ENCODE results near the gene SMNDC1.
"Not testable (repeated sequence)": the region's sequence is repeated elsewhere in the genome, so short reads cannot be mapped to it uniquely, and the experiment has no call there.

The SMNDC1 gene

DNA sequence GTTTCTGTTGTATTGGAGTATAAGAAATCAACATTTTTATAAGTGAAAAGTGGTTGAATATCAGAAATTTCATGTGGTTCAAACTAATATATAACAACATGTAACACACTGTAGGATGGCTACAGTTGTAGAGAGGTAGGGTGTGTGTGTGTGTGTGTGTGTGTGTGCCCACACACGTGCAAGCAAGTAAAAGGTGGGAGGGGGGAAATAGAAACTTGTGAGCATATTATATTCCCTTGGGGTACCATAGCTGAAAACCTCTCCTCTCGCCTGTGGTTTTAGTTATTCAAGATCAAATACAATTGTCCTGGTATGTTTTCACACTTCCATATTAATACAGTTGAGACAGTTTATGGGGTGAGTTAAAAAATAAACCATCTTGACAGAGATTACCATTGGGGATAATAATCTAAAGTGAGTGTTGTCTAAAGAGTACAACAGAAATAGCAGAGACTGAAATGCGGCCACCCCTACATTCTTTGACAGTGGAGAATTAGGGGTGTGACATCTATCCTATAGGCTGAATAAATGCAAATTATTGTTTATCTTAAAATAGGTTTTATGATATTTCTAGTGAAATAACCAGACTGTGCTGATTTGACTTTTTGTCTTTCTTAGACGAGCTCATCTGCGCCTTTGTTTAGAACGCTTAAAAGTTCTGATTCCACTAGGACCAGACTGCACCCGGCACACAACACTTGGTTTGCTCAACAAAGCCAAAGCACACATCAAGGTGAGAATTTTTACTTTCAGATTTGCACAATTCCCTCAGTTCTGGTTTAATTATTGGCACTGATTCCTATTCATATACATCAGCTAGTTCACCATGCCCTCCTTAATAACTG, 25.9 kb downstream of the SMNDC1 start:
- DNase-seq: no peak

DNA sequence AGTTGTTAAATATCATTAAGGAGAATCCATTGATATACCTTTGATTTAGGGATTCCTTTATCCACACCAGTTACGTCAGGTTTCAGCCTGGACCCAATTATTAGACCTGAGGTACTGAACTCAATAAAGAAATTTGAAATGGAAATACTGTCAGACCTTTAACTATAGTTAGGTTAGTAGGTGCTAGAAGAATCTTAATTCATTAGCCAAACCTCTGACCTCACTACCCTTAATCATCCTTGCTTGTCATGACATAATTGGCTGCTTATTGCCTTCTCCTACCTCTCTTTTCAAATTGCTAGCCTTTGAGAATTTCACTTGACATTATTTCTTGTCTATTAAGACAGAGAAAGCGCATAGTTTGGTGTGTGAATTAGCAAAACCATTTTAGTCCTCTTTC, 27.1 kb downstream of the SMNDC1 start:
- DNase-seq: no peak

DNA sequence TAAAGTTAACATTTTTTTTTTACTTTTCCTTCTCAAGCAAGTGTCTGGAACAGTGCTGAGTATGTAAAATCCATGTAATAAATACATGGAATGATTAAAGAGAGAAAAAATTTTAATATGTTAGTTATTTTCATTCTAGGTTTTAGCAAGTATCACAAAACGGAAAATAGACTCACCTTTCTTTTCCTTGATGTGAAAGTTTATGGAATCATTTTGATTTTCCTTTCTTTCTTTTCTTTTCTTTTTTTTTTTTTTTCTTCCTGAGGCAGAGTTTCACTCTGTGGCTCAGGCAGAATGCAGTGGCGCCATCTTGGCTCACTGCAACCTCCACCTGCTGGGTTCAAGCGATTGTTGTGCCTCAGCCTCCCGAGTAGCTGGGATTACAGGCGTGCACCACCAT, 28.1 kb downstream of the SMNDC1 start:
- no peak for DNase-seq

DNA sequence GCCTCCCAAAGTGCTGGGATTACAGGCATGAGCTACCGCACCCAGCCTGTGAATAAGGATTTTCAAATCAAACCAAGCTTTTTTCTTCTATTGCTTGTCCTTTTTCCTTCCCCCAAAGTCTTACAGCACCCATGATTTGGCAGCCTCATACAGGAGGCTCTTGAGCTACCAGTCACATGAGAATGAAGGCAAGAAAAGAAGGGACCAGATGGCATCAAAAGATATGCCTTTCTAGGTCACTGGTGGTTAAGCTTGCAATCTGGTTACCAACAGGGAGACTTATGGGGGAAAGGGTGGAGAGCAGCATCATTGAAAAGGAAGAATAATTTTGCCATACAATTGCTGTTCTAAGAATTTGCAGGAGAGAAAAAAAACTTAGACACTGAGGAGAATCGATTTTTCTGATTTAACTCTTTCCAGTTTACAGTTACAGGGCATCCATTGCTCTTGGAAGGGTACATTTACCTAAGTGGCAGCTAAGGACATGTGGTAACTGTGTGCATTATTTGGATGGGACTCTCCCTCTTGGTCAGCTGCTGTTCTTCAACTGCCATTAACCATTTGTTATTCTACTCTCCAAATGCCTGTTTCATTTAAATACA, 29.5 kb downstream of the SMNDC1 start:
- DNase-seq: no peak

DNA sequence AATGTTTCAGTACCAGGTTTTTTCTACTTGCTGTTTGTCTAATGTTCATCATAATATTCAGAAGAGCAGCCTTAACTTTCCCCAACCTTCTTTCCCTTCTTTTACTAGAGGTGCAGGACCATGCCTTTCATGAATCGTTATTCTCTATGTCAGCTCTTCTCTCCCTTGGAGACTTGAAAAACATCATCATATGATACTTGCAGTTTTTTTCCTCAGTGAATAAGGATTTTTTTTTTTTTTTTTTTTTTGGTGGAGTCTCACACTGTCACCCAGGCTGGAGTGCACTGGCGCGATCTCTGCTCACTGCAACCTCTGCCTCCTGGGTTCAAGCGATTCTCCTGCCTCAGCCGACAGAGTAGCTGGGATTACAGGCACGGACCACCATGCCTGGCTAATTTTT, 30.1 kb downstream of the SMNDC1 start:
- DNase-seq: no peak

DNA sequence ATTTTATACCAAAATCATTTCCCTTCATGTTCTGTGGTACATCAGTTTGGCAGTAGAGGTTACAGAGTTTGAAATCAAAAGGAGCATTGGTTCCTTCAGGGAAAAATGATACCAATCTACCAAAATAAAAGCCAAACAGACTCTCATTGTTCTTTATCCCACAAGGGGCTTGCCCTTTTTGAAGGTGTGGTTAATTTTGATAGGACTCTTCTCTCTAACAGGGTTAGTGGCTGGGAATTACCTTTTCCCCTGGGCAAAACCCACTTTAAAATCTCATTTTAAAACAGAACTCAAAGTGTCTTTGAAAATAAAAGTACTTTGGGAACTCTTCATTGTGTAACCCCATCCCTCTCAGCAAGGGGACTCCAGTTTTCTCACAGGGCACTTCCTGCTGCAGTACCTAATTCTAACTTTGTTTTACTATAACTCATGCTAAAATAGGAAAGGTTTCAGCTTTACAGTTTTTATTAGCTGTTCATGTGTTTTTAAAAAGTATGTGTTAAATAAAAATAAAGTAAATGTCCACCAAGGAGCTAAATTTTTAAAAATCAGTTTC, 30.6 kb downstream of the SMNDC1 start:
- DNase-seq: no peak

DNA sequence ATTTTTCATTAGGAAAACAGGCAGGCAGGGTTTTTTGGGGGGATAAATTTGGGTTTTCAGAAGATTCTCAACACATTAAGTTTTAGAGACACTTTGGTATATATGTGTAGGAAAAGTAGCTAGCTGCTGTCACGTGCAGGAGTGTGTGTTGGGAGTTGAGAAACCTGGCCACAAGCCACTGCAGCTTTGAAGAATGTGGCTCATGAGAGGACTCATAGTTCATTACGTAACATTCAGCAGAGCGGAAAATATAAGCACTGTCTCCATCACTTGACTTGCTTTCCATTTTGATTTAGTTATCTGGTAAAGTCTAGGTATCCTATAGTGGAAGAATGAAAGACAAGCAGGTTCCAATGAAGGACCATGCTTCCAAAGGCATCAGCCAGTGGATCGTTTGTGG, 31.2 kb downstream of the SMNDC1 start:
- DNase-seq: peak; percentile 68

DNA sequence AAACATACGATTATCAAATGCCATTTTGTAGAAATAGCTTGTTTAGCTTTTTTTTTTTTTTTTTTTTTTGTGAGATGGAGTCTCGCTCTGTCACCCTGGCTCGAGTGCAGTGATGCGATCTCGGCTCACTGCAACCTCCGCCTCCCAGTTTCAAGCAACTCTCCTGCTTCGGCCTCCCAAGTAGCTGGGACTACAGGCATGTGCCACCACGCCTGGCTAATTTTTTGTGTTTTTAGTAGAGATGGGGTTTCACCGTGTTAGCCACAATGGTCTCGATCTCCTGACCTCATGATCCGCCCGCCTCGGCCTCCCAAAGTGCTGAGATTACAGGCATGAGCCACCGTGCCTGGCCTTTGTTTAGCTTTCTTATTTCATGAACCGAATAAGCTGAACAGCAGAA, 31.7 kb downstream of the SMNDC1 start:
- DNase-seq: not testable (repeated sequence)

DNA sequence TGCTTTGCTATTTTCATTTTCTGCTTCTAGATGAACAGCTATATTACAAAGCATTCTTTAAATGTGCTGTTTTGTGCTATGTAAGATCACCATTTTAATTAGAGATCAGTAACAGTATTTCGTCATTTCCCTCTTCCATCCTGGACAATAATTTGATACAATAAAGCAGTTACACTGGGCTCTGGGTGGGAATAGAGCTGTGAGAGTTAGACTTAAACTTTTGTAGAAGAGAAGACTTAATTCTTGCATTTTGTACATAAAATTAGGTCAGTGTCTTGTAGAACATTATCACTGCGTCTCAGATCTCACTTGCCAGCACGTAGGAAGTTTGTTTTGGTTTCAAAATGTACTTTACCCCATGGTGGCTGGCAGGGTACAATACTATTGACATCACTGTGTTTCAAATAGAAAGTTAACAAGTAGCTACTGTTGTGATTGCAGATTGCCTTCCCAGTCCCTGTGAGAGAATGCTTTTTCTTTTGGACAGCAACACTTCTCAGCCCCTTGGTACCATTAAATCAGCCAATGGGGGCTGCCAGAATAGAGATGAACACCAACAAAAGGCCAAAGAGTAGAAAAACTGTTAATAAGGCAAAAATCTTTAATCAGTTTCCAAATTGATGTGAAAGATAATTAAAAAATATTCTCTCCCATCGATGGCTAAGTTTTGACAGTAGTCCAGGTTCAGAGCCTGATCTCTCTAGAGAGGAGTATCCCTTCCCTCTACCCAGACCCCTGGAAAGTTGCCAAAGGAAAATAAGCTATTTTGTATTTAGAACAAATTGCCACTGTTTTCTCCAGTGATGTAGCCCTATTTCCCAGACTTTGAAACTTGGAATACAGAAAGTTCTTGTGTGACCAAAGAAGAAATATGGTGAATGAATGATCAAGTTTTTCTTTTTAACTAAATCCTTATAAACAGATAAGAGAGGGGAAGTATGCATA, 35.1 kb downstream of the SMNDC1 start:
- DNase-seq: no peak

DNA sequence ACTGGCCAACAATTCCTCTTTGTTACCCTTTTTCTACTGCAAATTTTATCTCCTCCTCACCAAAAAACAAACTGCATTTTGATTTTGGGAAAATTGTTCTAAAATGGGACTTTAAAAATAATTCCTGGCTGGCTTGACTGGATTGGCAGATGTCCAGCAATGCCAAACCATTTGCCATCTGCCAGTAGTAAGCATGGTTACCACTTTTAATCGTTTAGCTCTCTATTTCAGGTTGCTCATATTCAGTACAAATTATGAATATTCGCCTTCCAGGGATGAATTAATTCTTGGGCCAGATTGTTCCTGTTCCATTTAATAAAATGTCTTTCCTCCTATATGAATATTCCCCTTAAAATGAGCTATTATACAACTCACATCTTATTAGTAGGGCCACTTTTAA, 35.7 kb downstream of the SMNDC1 start:
- no peak for DNase-seq

DNA sequence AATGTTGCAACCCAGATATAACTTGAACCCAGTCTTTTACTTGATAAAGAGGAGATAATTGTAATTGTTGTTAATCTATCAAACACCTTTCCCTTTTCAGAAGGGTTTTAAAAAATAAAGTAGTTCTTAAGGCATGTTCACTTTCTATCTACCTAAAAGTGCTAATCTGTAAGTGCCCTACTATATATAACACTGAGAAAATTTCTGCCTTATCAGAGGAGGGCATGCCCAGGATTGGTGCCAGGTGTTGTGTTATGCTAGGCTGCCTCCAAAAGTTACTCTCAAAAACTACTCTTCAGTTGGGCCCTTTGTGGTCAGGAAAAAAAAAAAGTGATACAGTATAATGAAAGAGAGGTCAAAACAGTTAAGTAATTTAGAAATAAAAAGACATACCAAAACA, 36.3 kb downstream of the SMNDC1 start:
- no peak for DNase-seq

DNA sequence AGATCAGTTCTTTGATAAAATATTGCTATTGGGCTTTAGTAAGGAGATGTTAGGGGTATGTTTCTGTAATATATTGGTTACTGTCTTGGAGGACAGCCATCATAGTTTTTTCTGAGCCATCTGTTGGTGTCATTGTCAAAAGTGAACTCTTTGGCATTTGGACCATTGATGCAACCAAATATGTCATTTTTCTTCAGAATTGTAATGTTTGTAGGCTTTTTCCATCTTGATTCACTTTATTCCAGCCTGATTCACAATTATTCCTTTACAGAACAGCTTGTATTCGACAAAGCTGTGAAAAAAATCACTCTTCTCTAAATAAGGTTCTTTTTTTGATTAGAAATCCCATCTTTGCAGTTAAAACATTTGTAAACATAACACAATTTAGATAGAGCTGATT, 37.4 kb downstream of the SMNDC1 start:
- DNase-seq: no peak

DNA sequence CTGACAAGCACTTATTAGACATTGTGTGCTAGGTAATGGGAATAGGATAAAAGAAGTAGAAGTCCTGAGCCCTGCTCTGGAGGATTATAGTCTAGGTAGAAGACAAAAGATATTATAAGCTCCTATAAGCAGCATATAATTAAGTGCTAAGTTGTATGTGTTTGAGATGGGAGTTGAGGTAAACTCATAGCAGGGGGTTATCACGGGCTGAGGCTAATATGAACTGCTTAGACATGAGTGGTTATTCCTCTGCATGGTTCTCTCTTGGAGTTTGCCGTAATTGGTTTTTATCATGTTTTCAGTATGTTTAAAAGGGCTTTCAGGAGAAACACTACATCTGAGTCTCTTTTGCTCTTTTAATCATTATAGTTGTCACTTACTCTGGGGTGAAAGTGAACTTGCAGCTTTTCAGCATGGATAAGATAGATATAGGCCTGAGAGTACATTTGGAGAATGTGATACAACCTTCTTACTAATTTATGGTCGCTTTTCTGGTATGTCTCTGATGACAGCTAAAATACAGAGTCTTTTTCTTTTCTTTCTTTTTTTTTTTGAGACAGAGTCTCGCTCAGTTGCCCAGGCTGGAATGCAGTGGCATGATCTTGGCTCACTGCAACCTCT, 39.0 kb downstream of the SMNDC1 start:
- DNase-seq: no peak

DNA sequence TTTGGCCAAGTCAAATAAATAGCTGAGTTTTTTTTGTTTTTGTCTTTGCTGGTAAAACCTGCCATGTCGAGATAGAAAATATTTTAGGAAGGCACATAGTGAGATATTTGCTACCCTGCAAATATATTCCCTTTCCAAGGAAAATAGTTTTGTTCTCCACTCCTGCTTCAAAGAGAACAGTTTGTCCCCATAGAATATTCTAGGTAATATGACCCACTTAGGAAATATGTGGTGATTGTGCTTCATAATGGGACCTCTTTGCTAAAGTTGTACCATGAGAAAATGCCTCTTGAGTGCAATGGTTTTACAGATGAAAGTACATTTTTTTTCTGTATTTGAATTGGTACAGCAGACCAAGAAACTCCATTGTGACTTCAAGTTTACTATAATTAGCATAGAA, 41.6 kb downstream of the SMNDC1 start:
- DNase-seq: no peak

DNA sequence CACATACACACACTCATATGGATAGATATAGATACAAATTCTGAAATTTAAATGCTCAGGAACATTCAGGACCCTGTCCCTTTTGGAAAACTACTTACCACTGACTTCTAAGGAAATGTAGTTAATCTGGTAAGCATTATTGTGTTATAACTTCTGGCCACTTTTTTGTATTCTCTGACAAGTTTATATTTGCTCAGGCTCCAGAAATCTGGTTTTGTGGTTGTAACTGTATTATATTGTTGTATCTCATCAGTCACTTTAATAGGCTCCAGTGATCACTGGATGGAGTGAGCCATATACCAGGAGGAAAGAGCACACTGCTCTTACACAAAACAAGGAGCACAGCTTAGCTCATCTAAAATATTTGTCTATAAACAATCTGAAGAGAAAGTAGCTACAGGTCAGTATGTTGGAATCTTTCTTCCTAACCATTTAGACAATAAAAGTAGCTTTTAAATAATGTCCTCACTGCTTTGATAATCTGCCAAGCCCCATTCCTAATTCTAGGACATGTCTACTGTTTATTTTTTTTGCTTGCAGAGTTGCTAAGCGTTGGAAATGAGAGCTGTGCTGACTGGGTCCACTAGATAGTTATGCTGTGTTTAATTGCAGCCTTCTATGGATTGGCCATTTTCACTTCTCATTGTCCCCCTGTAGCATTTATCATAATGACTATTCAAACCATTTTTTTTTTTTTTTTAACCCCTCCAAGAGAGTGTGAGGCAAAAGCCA, 43.8 kb downstream of the SMNDC1 start:
- DNase-seq: no peak

DNA sequence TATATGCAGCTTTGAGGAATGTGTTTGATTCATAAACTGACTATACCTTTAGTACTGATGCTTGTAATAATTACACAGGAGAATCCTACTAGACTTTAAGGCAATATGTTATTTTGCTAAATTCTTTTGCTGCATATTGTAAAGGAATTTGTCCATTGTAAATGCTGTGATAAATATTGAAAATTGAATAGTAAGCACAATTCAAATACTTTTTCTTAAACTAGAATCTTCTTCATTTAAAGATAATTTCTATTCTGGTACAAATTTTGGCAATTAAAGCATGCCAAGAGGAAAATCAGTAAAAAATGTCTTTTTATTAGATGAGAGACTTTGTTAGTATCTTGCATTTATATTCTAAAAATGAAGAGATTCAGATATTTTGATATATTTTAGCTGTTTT, 45.4 kb downstream of the SMNDC1 start:
- DNase-seq: no peak

DNA sequence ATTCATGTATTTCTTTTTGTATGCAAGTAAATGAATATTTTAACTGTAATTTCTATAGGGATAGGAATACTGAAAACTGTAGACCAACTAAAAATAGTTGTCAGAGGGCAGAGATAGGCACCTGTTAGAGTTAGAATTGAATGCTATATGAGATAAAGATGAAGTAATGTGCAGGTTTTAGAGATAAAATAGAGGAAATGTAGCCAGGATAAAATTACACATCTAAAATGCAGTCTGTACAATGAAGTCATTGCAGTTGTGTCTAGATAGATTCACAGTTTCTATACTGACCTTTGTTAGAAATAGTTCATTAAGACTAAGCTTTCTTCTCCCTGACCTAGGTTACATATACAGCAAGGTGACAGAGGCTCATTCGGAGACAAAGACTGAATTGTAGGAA, 46.2 kb downstream of the SMNDC1 start:
- no peak for DNase-seq

DNA sequence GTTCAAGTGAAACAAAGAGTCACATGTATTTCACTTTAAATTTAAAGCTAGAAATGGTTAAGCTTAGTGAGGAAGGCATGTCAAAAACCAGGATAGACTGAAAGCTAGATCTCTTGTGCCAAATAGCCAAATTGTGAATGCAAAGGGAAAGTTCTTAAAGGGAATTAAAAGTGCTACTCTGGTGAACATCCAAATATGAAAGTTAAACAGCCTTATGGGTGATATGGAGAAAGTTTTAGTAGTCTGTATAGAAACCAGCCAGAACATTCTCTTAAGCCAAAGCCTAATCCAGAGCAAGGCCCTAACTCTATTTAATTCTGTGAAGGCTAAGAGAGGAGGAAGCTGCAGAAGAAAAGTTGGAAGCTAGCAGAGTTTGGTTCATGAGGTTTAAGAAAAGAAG, 50.3 kb downstream of the SMNDC1 start:
- no peak for DNase-seq

DNA sequence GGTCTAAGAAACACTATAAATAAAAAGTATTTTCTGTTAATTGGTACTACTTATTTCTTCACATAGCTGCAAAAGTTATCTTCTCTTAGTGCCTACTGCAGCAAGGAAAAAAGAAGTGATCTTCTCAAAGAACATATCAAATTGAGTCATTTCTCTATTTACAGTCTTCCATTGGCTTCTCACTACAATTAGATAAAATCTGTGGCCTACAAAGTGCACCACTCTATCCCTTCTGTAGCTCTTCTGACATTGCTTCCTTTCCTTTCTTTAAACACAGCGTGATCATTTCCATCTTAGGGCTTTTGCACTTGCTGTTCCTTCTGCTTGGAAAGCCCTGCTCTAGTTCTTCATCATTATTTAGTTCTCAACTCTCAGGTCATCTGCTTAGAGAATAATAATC, 52.6 kb downstream of the SMNDC1 start:
- no peak for DNase-seq

DNA sequence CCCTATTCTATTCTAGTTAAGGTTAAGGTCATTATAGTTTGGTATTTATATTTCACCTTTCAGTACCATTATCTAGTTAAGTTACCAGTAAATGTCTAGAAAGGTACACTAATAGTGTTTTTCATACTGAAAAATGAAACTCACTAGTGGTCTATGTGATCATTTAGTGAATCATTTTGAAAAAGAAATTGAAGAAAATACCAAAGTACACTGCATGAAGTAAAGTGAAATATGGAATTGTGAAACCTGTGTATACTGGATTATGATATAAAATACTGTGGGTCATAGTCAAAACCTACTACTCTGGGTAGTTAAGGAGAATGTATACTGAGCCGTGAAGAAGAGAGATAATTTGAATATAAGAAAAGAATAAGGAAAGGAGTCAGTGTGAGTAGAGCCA, 53.3 kb downstream of the SMNDC1 start:
- DNase-seq: not testable (repeated sequence)

DNA sequence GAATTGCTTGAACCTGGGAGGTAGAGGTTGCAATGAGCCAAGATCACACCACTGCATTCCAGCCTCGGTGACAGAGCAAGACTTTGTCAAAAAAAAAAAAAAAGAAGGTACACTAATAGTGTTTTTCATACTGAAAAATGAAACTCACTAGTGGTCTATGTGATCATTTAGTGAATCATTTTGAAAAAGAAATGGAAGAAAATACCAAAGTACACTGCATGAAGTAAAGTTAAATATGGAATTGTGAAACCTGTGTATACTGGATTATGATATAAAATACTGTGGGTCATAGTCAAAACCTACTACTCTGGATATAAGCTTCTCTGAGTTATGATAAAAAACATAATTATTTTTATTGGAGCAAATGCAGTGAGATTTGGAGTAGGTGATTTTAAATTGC, 55.2 kb downstream of the SMNDC1 start:
- DNase-seq: not testable (repeated sequence)

DNA sequence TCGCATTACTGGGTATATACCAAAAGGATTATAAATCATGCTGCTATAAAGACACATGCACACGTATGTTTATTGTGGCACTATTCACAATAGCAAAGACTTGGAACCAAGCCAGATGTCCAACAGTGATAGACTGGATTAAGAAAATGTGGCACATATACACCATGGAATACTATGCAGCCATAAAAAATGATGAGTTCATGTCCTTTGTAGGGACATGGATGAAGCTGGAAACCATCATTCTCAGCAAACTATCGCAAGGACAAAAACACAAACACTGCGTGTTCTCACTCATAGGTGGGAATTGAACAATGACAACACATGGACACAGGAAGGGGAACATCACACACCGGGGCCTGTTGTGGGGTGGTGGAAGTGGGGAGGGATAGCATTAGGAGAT, 56.9 kb downstream of the SMNDC1 start:
- DNase-seq: not testable (repeated sequence)
